HepG2 (cell line): ENCODE measurements around the gene RFXANK. TPM values are rescaled to one million over a fixed set of nuclear protein-coding genes. Genes with fewer than 3 reads are reported as not detected.

Experiments used
- CHD2 ChIP-seq: IDR thresholded peaks from 2 replicates; pipeline ENCODE4 v1.6.1; 2011; ENCODE audit warnings: low read depth, low read length, improper control_type of control experiment
- CREM ChIP-seq, 2 experiments: sonication (generic) in 1 of 2; formaldehyde crosslinking in 1 of 2; IDR thresholded peaks; 2 replicates each; pipeline versions ENCODE4 v1.4.0 to v1.6.1; 2016 to 2020; ENCODE audit warnings: antibody characterized with exemption in 1 of 2, mild to moderate bottlenecking in 1 of 2, missing genetic modification reagents in 1 of 2
- DRAP1 ChIP-seq: IDR thresholded peaks from 2 replicates; pipeline ENCODE4 v1.6.1; 2016; ENCODE audit warnings: missing genetic modification reagents, missing compliant biosample characterization
- ISL2 ChIP-seq: sonication (generic); formaldehyde crosslinking; IDR thresholded peaks from 2 replicates; pipeline ENCODE4 v1.5.0; 2020; ENCODE audit warnings: missing genetic modification reagents
- MEF2D ChIP-seq: sonication (generic); formaldehyde crosslinking; IDR thresholded peaks from 2 replicates; pipeline ENCODE4 v1.5.1; 2020; ENCODE audit warnings: mild to moderate bottlenecking, missing genetic modification reagents
- MYNN ChIP-seq: sonication (generic); formaldehyde crosslinking; IDR thresholded peaks from 2 replicates; pipeline ENCODE4 v1.4.0; 2020; ENCODE audit warnings: mild to moderate bottlenecking, low read depth, missing genetic modification reagents
- NCOA2 ChIP-seq: sonication (generic); formaldehyde crosslinking; IDR thresholded peaks from 2 replicates; pipeline ENCODE4 v1.8.0; 2022; ENCODE audit warnings: inconsistent platforms
- PBX2 ChIP-seq: IDR thresholded peaks from 2 replicates; pipeline ENCODE4 v1.6.1; 2016; ENCODE audit warnings: control low read depth
- PRMT3 ChIP-seq: sonication (generic); formaldehyde crosslinking; IDR thresholded peaks from 2 replicates; pipeline ENCODE4 v1.8.1; 2022; ENCODE audit warnings: low read depth, mild to moderate bottlenecking, moderate library complexity, missing genetic modification reagents, borderline replicate concordance
- RXRA ChIP-seq: sonication (generic); formaldehyde crosslinking; IDR thresholded peaks from 2 replicates; pipeline ENCODE4 v1.5.1; 2020; ENCODE audit warnings: missing genetic modification reagents
- SRSF1 ChIP-seq: fragments of 200-400 bp; formaldehyde crosslinking; optimal IDR thresholded peaks from 2 replicates; pipeline ENCODE3; 2017; ENCODE audit warnings: mild to moderate bottlenecking, low read depth, low read length, moderate library complexity
- ZNF431 ChIP-seq: sonication (generic); formaldehyde crosslinking; IDR thresholded peaks from 2 replicates; pipeline ENCODE4 v1.9.0; 2022; ENCODE audit warnings: missing genetic modification reagents, low read depth, mild to moderate bottlenecking, borderline replicate concordance
- ZNF446 ChIP-seq: sonication (generic); formaldehyde crosslinking; IDR thresholded peaks from 2 replicates; pipeline ENCODE4 v1.5.0; 2020; ENCODE audit warnings: mild to moderate bottlenecking, missing genetic modification reagents
- ZNF460 ChIP-seq: sonication (generic); formaldehyde crosslinking; IDR thresholded peaks from 2 replicates; pipeline ENCODE4 v1.5.1; 2020; ENCODE audit warnings: missing genetic modification reagents, mild to moderate bottlenecking, borderline replicate concordance
- ZSCAN21 ChIP-seq: sonication (generic); formaldehyde crosslinking; IDR thresholded peaks from 2 replicates; pipeline ENCODE4 v1.8.0; 2022; ENCODE audit warnings: mild to moderate bottlenecking, missing genetic modification reagents, moderate library complexity, borderline replicate concordance
- ZSCAN25 ChIP-seq: sonication (generic); formaldehyde crosslinking; IDR thresholded peaks from 2 replicates; pipeline ENCODE4 v1.8.0; 2022; ENCODE audit warnings: mild to moderate bottlenecking, missing genetic modification reagents
- ZSCAN29 ChIP-seq: sonication (generic); formaldehyde crosslinking; conservative IDR thresholded peaks from 2 replicates; pipeline ENCODE4 v1.4.0; 2020; ENCODE audit warnings: mild to moderate bottlenecking, missing genetic modification reagents
- polyA plus RNA-seq, 8 experiments: library from polyadenylated mRNA; depleted of rRNA in 3 of 8; stranded (reverse) in 7 of 8; unstranded in 1 of 8; fragments of >200 nt; fragmentation: Illumina TruSeq in 4 of 8; extraction: Trizol in 4 of 8; gene quantifications; 2 replicates each; pipeline versions ENCODE4 v1.2.1 to v1.2.3, GENCODE V29; 2011 to 2016; ENCODE audit warnings: low read depth in 4 of 8, missing spikeins in 1 of 8, mixed read lengths in 1 of 8; ENCODE audit not compliant: insufficient read depth in 1 of 8
- total RNA-seq, 5 experiments: library from RNA; depleted of rRNA; stranded (reverse); fragments of >200 nt; fragmentation: Illumina TruSeq; extraction: Trizol; gene quantifications; 2 replicates each; pipeline ENCODE4 v1.2.3, GENCODE V29; 2016; ENCODE audit warnings: low read depth in 1 of 5
- TF ChIP-seq, protein P1 (sequence below): sonication (generic); formaldehyde crosslinking; IDR thresholded peaks from 2 replicates; pipeline ENCODE4 v1.8.0; 2022; ENCODE audit warnings: missing genetic modification reagents, mild to moderate bottlenecking, inconsistent platforms, borderline replicate concordance
- TF ChIP-seq, protein P2 (sequence below): sonication (generic); formaldehyde crosslinking; IDR thresholded peaks from 2 replicates; pipeline ENCODE4 v1.8.0; 2022; ENCODE audit warnings: mild to moderate bottlenecking, missing genetic modification reagents; ENCODE audit not compliant: insufficient replicate concordance
- TF ChIP-seq, protein P3 (sequence below): sonication (generic); formaldehyde crosslinking; IDR thresholded peaks from 2 replicates; pipeline ENCODE4 v1.5.1; 2020; ENCODE audit warnings: mild to moderate bottlenecking, missing genetic modification reagents, moderate library complexity
- TF ChIP-seq, protein P4 (sequence below): sonication (generic); formaldehyde crosslinking; IDR thresholded peaks from 2 replicates; pipeline ENCODE4 v1.5.0; 2020; ENCODE audit warnings: missing genetic modification reagents

Gene RFXANK
- total and polyA plus RNA-seq, 2 of the 13 experiments (the other 11 are each of a cell fraction or from before 2014, with no cell fraction given) = 49.9 to 80.7 TPM

GRCh38 chr19:19192078-19192882 is at the start of gene RFXANK, which contains the start of gene BORCS8 (continued):
- TF ChIP-seq, protein P1, sequence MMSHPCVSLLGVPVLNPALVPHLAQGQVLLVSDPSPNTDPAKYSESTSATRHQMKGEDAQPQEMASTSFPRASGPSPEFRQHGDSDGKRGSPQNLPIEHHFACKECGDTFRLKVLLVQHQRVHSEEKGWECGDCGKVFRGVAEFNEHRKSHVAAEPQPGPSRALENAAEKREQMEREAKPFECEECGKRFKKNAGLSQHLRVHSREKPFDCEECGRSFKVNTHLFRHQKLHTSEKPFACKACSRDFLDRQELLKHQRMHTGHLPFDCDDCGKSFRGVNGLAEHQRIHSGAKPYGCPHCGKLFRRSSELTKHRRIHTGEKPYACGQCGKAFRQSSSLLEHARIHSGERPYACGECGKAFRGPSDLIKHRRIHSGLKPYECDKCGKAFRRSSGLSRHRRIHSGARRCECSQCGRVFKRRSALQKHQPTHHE (CRISPR knock-in tag) = peak; percentile 52; the same call in 1 of the 2 replicates
- TF ChIP-seq ZSCAN25 = peak; percentile 66; the same call in 1 of the 2 replicates
- peak; percentile 75; the same call in 1 of the 2 replicates for TF ChIP-seq PRMT3 (CRISPR knock-in tag)
- 0 out of 2 replicates have a peak, but pooled peaks have one; percentile 49 for TF ChIP-seq NCOA2 (CRISPR knock-in tag)
- TF ChIP-seq, protein P2, sequence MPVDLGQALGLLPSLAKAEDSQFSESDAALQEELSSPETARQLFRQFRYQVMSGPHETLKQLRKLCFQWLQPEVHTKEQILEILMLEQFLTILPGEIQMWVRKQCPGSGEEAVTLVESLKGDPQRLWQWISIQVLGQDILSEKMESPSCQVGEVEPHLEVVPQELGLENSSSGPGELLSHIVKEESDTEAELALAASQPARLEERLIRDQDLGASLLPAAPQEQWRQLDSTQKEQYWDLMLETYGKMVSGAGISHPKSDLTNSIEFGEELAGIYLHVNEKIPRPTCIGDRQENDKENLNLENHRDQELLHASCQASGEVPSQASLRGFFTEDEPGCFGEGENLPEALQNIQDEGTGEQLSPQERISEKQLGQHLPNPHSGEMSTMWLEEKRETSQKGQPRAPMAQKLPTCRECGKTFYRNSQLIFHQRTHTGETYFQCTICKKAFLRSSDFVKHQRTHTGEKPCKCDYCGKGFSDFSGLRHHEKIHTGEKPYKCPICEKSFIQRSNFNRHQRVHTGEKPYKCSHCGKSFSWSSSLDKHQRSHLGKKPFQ (CRISPR knock-in tag) = no peak
- peak; percentile 69 for TF ChIP-seq CREM (IDR thresholded peaks at IDR 0.05)
- TF ChIP-seq CREM (CRISPR knock-in tag; IDR thresholded peaks at IDR 0.05) = no peak
- TF ChIP-seq MEF2D = peak; percentile 43
- TF ChIP-seq ZNF446 (CRISPR knock-in tag) = no peak
- TF ChIP-seq ISL2 = peak; percentile 46; the same call in 1 of the 2 replicates
- TF ChIP-seq CHD2 = 0 out of 2 replicates have a peak, but pooled peaks have one; percentile 14
- TF ChIP-seq ZSCAN21 (CRISPR knock-in tag) = peak; percentile 81; the same call in 1 of the 2 replicates
- peak; percentile 54 for TF ChIP-seq RXRA (CRISPR knock-in tag)
- TF ChIP-seq, protein P3, sequence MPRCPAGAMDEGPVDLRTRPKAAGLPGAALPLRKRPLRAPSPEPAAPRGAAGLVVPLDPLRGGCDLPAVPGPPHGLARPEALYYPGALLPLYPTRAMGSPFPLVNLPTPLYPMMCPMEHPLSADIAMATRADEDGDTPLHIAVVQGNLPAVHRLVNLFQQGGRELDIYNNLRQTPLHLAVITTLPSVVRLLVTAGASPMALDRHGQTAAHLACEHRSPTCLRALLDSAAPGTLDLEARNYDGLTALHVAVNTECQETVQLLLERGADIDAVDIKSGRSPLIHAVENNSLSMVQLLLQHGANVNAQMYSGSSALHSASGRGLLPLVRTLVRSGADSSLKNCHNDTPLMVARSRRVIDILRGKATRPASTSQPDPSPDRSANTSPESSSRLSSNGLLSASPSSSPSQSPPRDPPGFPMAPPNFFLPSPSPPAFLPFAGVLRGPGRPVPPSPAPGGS (CRISPR knock-in tag) = no peak
- TF ChIP-seq ZNF460 (CRISPR knock-in tag) = peak; percentile 60; the same call in 1 of the 2 replicates
- peak; percentile 46; the same call in 1 of the 2 replicates for TF ChIP-seq ZSCAN29
- no peak for TF ChIP-seq ZNF431
- no peak for TF ChIP-seq MYNN
- peak; percentile 88 for TF ChIP-seq SRSF1
- TF ChIP-seq PBX2 (CRISPR knock-in tag) = no peak
- TF ChIP-seq, protein P4, sequence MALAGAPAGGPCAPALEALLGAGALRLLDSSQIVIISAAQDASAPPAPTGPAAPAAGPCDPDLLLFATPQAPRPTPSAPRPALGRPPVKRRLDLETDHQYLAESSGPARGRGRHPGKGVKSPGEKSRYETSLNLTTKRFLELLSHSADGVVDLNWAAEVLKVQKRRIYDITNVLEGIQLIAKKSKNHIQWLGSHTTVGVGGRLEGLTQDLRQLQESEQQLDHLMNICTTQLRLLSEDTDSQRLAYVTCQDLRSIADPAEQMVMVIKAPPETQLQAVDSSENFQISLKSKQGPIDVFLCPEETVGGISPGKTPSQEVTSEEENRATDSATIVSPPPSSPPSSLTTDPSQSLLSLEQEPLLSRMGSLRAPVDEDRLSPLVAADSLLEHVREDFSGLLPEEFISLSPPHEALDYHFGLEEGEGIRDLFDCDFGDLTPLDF (CRISPR knock-in tag) = no peak; the same call in 1 of the 2 replicates
- TF ChIP-seq DRAP1 (CRISPR knock-in tag) = peak; percentile 67
